Effector CD4-positive, alpha-beta T cell (primary cell): ENCODE results near the gene MAPKBP1.
"Not testable (repeated sequence)": the region's sequence is repeated elsewhere in the genome, so short reads cannot be mapped to it uniquely, and the experiment has no call there.

Experiments used
- DNase-seq: peaks from one replicate; pipeline ENCODE4 v3.0.0-alpha.2; 2020

The MAPKBP1 gene

GRCh38 chr15:41829959-41830646 is 55.8 kb downstream of the MAPKBP1 start:
- no peak for DNase-seq

GRCh38 chr15:41831291-41831690 is 57.0 kb downstream of the MAPKBP1 start:
- DNase-seq: not testable (repeated sequence)

DNA sequence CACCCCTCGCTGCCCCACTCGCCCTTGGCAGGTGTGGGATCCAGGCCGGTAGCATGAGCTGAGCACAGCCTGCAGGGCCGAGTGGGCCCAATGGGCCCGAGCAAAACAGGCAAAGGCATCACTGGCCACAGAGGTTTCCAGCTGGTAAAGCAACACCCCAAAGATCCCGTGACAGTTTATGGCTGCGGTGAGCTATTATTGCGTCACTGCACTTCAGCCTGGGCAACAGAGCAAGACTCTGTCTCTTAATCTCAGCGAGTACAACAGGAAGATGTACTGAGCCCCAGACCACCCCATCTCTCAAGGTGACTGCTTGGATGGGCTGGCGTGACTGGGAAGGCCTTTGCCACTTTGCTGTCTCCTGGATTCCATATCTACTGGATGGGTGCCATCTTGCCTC is 57.9 kb downstream of the MAPKBP1 start:
- DNase-seq: no peak

DNA sequence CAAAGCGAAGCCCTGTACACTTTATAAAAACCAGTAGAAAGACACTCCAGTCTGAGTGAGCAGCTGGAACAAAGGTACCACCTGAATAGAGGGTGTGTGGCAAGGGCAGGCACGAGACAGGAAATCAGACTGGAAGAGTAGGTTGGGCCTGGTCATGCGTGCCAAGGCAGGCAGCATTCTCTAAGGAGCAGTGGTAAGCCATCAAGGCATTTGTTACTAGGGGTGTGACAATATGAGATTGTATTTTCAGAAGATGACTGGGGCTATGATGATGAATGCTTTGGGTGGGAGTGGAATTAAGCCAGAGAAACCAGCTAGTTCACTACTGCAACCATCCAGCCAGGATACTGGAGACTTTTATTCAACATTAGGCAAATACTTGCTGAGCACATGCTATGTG is 58.6 kb downstream of the MAPKBP1 start:
- no peak for DNase-seq

DNA sequence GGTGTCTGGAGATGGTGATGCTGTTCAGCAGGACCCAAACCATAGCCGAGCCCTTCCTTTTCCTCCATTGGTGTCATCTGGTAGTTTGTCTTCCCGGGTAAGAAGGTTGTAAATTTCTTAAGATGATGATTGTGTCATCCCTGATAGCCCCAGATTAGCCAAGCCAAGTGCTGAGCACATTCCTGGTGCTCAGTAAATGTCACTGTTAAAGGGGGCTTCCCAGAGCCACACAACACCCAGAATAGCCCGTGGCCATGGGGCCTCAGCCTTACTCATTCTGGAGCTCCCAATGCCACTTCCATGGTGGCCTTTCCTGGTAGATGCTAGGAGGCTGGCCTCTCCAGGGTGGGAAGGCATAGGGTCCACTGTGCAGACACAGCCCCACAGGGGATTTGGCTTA is 59.8 kb downstream of the MAPKBP1 start:
- DNase-seq: no peak

- no peak for DNase-seq
These were observed 61.8 kb downstream of the MAPKBP1 start for GRCh38 chr15:41836073-41836472.

GRCh38 chr15:41836713-41837454 is 62.6 kb downstream of the MAPKBP1 start:
- no peak for DNase-seq

- no peak for DNase-seq
These were observed 64.2 kb downstream of the MAPKBP1 start, which contains the start of gene PLA2G4B for GRCh38 chr15:41838400-41838897. PLA2G4B (plus strand) TSS chr15:41838847; CDS start chr15:41838914, 67 bp downstream.

DNA sequence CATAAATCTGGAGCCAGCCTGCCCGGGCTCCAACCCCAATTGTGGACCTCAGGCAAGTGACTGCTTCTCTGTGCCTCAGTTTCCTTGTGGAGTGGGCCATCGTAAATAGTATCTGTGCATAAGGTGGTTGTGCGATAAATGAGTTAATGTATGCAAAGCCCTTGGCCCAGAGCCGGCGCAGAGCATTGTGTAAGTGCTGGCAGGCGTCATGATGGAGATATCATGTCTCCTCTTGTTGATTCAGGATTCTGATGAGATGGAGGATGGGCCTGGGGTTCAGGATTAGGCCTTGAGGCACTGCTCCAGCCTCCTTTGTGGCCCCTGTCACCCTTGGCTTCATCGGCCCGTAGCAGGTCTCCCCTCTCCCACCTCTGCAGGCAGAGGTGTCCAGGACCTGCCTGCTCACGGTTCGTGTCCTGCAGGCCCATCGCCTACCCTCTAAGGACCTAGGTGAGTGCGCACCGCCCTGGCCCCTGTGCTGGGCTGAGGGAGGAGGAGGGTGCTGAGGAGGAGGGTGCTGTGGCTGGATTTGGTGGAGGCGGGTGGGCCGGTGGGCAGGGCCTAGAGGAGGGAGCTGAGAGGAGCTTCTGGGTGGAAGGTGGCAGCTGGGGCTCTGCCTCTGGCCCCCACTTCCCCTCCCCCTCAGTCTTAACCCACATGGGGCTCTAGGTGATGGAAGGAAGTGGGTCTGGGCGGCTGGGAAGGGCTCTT is 65.7 kb downstream of the MAPKBP1 start:
- DNase-seq: no peak

GRCh38 chr15:41840673-41841072 is 66.4 kb downstream of the MAPKBP1 start:
- DNase-seq: no peak

GRCh38 chr15:41841131-41841530 is 66.8 kb downstream of the MAPKBP1 start:
- DNase-seq: no peak

GRCh38 chr15:41842229-41842628 is 67.9 kb downstream of the MAPKBP1 start:
- no peak for DNase-seq

DNA sequence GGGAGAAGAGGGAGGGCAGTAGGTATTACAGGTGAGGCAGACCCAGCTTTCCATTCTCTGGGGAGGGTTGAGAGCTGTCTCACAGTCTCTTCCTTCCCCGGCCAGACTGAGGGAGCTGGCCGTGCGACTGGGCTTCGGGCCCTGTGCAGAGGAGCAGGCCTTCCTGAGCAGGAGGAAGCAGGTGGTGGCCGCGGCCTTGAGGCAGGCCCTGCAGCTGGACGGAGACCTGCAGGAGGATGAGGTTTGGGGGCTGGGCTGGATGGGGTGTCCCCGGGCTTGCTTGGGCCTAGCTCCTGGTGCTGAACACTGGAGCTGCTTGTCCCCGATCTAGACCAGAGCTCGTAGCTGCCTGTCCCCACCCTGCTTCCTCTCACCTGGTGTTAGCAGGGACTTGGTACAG is 69.3 kb downstream of the MAPKBP1 start:
- DNase-seq: no peak

- DNase-seq: no peak
These were observed 70.5 kb downstream of the MAPKBP1 start for GRCh38 chr15:41844814-41845213.

GRCh38 chr15:41847206-41847605 is 72.9 kb downstream of the MAPKBP1 start:
- DNase-seq: no peak

- DNase-seq: no peak
These were observed 73.7 kb downstream of the MAPKBP1 start for GRCh38 chr15:41847981-41848380.

DNA sequence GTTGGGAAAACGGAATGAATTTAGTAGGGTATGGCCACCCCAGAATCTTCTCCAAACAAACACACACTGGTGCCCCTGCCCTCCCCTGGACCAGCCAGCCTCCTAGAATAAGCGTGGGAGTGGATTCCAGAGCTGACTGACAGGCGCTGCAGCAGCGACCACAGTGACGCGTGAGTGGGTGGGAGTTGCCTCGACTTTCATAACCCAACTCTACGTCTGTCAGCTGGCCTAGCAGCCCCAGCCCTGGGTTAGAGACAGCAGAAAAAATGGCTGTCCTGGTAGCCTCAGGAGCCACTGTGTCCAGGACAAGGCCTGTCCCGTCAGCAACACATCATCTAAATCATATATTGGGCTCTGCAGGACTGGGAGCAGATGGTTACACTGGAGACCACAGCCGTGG is 74.3 kb downstream of the MAPKBP1 start:
- no peak for DNase-seq

GRCh38 chr15:41849204-41849603 is 74.9 kb downstream of the MAPKBP1 start:
- DNase-seq: no peak

GRCh38 chr15:41849861-41850260 is 75.6 kb downstream of the MAPKBP1 start:
- no peak for DNase-seq

DNA sequence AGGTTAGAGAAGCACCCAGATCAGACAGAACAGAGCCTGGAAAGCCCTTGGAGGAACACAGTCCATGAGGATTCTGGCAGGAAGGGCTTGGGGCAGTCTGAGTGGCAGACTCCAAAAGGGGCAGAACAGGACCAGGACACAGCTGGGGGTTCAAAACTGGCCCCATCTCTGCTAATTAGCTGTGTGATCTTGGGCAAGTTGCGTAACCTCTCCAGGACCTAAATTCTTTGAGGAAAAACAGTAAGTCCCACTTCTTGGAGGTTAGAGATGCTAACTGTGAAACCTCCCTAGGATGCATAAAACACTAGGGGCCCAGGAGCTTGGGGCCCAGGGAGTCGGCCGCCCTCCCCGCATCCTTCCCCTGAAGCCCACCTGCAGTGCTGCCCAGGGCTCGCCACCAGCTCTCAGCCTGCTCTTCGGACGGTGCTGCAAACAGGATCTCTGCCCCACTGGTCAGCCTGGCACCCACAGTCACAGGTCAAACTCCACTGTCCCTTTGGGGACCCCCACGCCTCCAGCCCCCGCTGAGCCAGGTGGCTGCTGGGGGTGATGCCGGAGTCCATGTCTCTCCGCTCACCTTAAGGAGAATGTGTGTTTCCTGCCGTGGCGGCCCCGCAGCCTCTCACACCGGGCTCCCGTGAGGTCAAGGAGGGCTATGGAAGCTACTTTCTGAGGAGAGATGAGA is 76.3 kb downstream of the MAPKBP1 start:
- DNase-seq: no peak

DNA sequence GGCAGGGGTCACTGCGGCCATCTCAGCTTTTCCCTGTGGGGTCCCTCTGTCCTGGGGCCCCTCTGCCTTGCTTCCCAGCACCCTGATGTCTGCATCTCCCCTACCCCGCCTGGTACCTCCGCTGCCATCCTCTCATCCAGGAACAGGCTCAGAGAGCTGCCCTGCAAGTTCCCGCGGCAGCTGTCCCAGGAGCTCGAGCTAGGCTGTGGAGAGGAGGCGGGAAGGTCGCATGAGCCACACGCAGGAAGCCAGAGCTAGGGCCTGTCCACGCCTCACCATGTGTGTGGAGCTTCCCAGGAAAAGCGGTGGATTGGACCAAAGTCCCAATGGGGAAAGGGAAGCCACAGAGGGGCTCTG is 76.9 kb downstream of the MAPKBP1 start:
- DNase-seq: no peak

- no peak for DNase-seq
These were observed 77.6 kb downstream of the MAPKBP1 start for GRCh38 chr15:41851755-41852370.
